GM18502 (cell line): ENCODE data around the gene TMEM132C.

Experiments
- ATAC-seq: cut with Tn5 transposase; IDR thresholded peaks from one replicate; pipeline ENCODE4 v1.9.1; 2021; ENCODE audit warnings: mild to moderate bottlenecking; ENCODE audit not compliant: unreplicated experiment, poor library complexity

Gene TMEM132C

GRCh38 chr12:128402486-128403243 is 135.7 kb downstream of the TMEM132C start:
- no peak for ATAC-seq

- no peak for ATAC-seq
These were observed 141.7 kb downstream of the TMEM132C start for GRCh38 chr12:128408669-128409068.

DNA sequence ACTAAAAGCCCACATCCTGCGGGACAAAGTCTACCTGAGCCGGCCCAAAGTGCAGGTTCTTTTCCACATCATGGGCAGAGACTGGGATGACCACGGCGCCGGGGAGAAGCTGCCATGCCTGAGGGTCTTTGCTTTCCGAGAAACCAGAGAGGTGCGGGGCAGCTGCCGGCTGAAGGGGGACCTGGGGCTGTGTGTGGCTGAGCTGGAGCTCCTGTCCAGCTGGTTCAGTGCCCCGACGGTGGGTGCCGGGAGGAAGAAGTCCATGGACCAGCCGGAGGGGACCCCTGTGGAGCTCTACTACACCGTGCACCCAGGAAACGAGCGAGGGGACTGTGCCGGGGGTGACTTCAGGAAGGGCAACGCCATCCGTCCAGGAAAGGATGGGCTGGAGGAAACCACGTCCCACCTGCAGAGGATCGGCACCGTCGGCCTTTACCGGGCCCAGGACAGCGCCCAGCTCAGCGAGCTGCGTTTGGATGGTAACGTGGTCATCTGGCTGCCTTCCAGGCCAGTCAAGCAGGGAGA is 148.1 kb downstream of the TMEM132C start:
- ATAC-seq = no peak

DNA sequence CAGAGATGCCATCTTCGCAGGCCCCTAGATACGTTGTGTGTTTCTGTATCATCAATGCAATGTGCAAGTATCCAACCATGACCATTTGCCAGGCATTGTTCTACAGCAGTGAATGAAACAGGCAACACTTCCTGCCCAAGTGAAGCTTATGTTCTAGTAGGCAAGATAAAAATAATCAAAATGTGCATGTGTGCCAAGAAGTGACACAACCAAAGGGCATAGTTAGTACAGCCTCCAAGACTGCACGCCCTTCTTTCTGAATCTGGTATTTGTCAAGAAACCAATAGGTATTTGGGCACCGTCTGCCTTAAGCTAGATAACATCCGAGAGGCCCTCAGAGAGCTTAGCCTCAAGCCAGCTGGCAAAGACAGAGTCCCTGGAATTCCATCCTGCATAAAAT is 152.0 kb downstream of the TMEM132C start:
- ATAC-seq = no peak

DNA sequence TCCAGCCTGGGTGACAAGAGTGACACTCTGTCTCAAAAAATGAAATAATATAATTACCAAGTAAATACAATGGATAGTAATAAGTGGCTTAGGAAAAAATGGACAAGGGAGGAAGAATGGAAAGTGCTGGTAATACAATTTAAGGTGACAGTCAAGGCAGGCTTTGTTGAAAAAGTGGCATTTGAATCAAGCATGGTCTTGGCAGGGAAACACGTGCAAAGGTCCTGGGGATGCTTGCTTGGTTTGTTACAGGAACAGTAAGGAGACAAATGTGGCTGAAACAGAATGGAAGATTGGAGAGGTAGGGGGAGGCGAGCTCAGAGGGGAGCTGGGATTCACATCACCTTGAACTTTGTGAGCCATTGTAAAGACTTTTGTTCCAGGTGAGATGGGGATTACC is 153.2 kb downstream of the TMEM132C start:
- no peak for ATAC-seq

- ATAC-seq = no peak
These were observed 154.4 kb downstream of the TMEM132C start for GRCh38 chr12:128421375-128421774.

DNA sequence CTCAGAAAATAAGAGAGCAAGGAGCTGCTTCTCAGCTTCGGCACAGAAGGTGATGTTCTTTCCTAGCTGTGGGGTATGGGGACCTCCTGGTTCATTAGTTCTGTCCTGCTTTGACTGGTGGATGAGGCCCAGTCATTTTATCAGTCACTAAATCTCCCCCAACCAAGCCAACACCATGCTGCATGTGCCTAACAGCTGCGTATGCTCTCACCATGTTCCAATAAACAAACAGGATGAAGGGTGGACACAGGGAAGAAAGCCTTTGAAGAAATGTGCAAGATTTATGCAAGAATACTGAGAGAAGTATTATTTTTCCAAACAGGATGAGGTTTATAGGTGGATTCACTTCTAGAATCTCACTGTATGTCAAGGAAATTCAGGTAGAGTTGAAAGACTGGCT is 156.2 kb downstream of the TMEM132C start:
- no peak for ATAC-seq

DNA sequence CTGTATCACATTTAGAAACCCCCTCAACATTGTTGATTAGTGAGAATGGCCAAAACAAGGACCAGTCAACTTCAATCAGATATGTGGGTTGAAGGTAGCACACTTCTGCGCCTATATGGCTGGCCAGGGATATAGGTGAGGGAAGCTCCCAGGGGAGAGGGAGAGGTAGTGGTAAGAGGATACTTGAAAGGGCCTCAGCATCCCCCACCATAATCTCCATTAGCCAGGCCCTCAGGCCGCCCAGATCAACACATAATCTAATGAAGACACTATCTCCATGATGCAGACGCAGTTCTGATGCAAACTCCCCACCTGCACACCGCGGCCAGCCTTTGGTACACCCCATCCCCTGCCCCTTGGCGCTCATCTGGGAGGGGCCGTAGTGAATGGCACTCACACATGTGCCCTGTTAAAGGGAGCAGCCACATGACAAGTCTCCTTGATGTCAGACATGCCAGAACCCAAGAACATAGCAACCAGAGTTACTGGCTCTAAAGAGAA is 158.0 kb downstream of the TMEM132C start:
- ATAC-seq = no peak

DNA sequence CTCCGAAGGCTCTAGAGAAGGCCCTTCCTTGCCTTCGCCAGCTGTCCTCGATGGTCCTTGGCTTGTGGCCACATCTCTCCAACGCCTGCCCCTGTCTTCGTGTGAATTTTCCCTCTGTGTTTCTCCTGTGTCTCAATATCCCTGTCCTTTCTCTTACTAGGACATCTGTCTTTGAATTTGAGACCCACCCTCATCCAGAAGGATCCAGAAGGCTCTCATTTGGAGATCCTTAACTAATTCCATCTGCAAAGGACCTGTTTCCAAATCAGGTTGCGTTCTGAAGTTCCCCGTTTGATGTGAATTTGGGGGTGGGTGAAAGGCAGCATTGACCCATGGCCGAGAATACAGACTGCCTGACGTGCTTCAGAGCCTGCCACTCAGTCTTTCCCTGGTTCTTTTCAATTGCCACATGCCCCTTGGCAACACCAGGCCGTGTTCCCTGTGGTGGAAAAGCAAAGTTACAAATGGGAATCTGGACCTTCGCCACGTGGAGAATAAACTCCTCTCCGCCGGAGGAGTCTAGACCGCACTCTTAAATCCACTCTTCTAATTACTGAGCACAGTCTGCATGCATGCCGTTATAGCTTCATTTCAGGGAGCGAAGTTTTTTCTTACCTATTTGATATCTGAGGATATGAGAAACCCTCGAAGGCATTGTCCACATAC is 158.8 kb downstream of the TMEM132C start:
- ATAC-seq = no peak

DNA sequence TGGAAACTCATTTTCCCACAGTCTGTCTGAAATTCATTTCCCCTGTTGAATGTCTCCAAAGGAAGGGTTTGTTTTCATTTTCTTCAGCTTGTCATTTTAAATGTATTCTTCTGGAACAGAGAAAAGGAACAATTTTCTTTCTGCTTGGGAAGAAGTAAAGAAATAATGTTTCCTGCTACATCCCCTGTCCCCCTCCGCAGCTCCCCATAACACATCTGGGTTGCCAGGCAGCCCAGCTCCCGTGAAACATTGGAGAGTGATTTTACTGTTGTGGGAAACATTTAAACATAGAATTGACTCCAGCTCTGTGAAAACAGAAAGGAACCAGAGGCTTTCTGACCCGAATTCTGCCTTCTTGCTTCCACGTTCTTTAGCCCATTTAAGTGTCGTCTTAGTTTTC is 159.5 kb downstream of the TMEM132C start:
- no peak for ATAC-seq

- no peak for ATAC-seq
These were observed 172.8 kb downstream of the TMEM132C start for GRCh38 chr12:128439796-128440195.

- no peak for ATAC-seq
These were observed 175.1 kb downstream of the TMEM132C start for GRCh38 chr12:128442096-128442495.

DNA sequence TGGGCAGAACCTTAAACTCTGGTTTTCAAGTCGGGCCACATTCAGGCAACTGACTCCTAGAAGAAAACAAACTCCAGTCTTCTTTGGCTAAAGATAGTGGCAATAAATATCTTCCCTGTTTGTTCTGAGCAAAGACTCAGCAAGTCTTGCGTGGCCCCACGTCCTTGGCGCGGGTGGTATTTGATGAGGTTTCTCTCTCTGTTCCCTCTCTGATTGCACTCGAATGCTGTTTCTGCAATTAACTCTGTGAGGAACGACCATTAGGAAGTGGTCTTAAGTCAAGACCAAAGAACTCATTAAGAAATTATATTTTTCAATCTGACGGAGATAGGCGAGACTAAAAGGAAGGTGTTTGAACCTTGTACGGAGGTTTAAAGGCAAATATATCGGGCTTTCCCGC is 177.6 kb downstream of the TMEM132C start:
- no peak for ATAC-seq

- no peak for ATAC-seq
These were observed 178.6 kb downstream of the TMEM132C start for GRCh38 chr12:128445415-128446127.

DNA sequence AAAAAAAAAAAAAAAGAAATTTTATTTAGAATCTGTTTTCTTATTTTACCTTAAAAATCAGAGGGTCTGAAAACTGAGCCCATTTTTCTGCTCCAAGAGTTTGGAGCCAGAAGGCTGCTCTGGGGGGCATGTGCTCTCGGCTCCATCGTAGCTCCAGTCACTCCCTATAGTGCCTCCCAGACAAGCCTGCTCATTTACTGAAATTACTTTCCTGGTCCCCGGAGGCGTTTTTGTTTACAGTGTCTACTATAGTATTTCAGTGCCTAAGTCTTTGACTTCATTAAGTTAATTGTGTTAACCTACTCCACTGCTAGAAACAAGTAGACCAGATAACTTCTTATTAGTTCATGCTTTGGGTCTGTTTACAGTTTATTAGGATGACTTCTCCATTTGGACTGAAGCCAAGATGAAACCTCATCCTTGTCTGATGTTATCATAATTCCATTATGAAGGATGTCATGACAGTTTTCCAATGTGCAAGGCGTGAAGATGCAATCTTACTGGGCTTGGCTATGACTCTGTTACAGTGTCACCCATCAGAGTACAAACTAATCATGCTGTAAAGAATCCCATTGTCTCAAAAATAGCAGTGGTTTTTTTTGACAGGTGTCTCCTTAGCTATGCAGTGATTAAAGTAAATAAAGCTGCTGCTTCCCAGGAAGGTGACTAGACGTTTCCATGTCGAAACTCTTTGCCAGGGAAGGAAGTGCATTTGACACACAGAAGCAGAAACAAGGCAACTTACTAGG is 182.3 kb downstream of the TMEM132C start:
- ATAC-seq = no peak

- no peak for ATAC-seq
These were observed 183.8 kb downstream of the TMEM132C start for GRCh38 chr12:128450810-128451209.

DNA sequence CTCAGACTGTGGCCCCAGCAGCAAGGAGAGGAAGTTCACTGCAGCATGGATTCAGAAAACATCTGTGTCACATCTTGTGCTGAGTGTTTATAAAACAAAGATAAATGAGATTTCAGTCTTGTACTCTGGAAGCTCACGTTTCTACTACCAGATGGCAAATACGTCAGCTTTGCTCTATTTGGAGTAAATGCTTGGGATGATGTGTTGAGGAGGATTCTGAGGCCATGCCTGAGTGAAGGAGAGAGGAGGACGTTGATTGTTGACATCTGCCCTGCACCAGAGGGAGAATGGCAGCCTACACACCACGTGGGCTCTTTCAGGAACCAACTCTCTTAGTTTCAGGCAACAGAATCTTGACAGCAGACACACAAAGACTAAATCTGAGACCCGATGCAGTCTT is 188.9 kb downstream of the TMEM132C start:
- ATAC-seq = no peak

DNA sequence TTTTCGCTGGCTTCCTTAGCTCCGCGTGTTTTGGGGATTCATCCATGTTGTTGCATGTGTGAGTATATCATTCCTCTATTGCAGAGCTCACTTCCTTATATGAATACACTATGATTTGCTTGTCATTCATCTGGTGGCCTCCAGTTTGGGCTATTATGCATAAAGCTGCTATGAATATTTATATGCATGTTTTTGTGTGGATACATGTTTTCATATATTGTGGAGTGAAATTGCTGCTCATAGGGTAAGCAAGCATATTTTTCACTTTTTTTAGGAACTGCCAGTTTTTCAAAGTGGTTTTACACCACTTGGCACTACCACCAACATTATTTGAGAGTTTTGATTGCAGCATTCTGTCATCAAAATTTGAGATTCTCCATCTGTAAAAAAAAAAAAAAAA is 190.0 kb downstream of the TMEM132C start:
- ATAC-seq = no peak

DNA sequence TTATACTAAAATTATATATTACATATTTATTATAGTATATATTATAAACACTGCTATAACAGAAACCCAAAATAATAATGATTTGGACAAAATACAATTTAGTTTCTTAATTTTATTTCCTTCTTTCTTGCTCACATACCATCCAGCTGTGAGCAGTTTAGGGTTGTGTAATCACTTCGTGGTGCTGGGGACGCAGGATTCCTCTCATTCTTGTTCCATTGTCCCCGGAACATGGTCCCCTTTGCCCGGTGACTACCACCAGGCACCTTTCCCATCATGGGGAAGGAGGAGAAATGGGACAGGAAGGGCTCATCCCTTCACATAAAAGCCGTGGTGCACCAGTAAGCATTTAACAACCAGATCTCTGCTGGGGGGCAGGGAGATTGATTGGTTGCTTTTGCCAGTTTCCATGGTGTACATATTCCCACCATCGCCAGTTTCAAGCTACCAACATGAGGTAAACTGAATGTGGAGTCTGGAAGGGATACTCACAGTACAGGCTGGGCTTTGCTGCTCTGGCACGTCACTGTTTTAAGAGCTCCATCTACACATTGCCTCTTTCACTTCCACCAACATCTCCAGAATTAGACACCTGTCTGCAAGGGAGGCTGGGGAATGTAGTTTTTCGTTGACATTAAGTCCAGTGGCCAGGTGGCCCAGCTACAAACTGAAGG is 191.5 kb downstream of the TMEM132C start:
- no peak for ATAC-seq

GRCh38 chr12:128459067-128459466 is 192.1 kb downstream of the TMEM132C start:
- ATAC-seq = no peak
